Nephron progenitor cell (in vitro differentiated cells): ENCODE measurements around the gene ZNF19.

Experiments
- DNase-seq: peaks from one replicate; pipeline ENCODE4 v3.0.0; 2021
- H3K27ac Mint-ChIP-seq: 2 replicates; pipeline ENCODE4 v1.8.0; 2021; ENCODE audit warnings: mild to moderate bottlenecking, moderate library complexity, mixed read lengths
- H3K27me3 Mint-ChIP-seq: 2 replicates; pipeline ENCODE4 v1.8.0; 2021; ENCODE audit warnings: mild to moderate bottlenecking, low read depth, mixed read lengths; ENCODE audit not compliant: poor library complexity
- H3K36me3 Mint-ChIP-seq: 2 replicates; pipeline ENCODE4 v1.8.0; 2021; ENCODE audit warnings: low read depth, mixed read lengths
- H3K4me1 Mint-ChIP-seq: 2 replicates; pipeline ENCODE4 v1.8.0; 2021; ENCODE audit warnings: mixed read lengths
- H3K4me3 Mint-ChIP-seq: 2 replicates; pipeline ENCODE4 v1.8.0; 2021; ENCODE audit warnings: mild to moderate bottlenecking, moderate library complexity, mixed read lengths
- H3K9me3 Mint-ChIP-seq: 2 replicates; pipeline ENCODE4 v1.8.0; 2021; ENCODE audit warnings: mild to moderate bottlenecking, moderate library complexity, mixed read lengths
- TF ChIP-seq, protein P1 (sequence below): fragments of 200-600 bp; sonication (generic); IDR thresholded peaks from 2 replicates; pipeline ENCODE4 v1.5.0; 2021; ENCODE audit warnings: antibody characterized with exemption

The ZNF19 gene

DNA sequence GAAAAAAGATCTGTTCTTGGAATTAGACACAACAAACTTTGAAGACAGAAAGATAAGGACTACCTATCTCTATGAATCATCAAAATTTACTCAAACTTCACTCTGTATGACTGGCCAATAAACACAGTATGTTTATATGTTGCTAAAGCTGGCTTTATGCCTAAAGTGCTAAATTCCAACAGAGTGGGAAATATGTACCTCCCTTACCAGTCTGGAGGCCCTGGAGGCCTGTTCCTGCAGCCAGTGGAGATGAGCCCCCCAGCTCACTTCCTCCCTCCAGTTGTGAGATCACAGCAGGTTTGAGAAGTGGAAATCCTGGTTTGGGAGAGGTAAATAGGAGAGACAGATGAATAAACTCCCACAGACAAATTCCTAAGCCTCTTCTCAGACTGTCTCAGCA lies 36.1 kb downstream of the ZNF19 start:
- H3K4me3 Mint-ChIP-seq: no peak overlapping the region
- H3K4me1 Mint-ChIP-seq: no peaks in the 10 kb centered on the region
- no peak overlapping the region for H3K27ac Mint-ChIP-seq
- H3K9me3 Mint-ChIP-seq: peaks cover 72% of the 10 kb centered on the region
- TF ChIP-seq, protein P1, sequence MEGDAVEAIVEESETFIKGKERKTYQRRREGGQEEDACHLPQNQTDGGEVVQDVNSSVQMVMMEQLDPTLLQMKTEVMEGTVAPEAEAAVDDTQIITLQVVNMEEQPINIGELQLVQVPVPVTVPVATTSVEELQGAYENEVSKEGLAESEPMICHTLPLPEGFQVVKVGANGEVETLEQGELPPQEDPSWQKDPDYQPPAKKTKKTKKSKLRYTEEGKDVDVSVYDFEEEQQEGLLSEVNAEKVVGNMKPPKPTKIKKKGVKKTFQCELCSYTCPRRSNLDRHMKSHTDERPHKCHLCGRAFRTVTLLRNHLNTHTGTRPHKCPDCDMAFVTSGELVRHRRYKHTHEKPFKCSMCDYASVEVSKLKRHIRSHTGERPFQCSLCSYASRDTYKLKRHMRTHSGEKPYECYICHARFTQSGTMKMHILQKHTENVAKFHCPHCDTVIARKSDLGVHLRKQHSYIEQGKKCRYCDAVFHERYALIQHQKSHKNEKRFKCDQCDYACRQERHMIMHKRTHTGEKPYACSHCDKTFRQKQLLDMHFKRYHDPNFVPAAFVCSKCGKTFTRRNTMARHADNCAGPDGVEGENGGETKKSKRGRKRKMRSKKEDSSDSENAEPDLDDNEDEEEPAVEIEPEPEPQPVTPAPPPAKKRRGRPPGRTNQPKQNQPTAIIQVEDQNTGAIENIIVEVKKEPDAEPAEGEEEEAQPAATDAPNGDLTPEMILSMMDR: no peak
- peaks cover 8% of the 10 kb centered on the region for H3K27me3 Mint-ChIP-seq
- H3K36me3 Mint-ChIP-seq: peaks cover 91% of the 10 kb centered on the region
- DNase-seq: no peak

DNA sequence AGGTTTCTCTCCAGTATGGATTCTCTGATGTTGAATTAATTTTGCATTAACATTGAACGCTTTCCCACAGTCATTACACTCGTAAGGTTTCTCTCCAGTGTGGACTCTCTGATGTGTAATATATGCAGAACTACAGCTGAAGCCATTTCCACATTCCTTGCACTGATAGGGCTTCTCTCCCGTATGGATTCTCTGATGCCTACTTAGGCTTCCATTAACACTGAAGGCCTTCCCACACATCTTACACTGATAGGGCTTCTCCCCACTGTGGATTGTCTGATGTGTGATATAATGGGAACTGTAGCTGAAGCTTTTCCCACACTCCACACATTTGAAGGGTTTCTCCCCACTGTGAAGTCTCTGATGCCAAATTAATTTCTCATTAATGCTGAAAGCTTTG lies 40.1 kb downstream of the ZNF19 start:
- no peak for DNase-seq
- TF ChIP-seq, protein P1: no peak
- peaks cover 83% of the 10 kb centered on the region for H3K36me3 Mint-ChIP-seq
- H3K27me3 Mint-ChIP-seq: peaks cover 8% of the 10 kb centered on the region
- no peak overlapping the region for H3K27ac Mint-ChIP-seq
- H3K4me3 Mint-ChIP-seq: no peak overlapping the region
- H3K9me3 Mint-ChIP-seq: peaks cover 97% of the 10 kb centered on the region
- H3K4me1 Mint-ChIP-seq: no peaks in the 10 kb centered on the region

GRCh38 chr16:71448274-71448866 lies 40.8 kb downstream of the ZNF19 start:
- Mint-ChIP-seq H3K27me3 (peaks cover 8% of the 10 kb centered on the region), H3K27ac (no peak overlapping the region), H3K4me1 (no peaks in the 10 kb centered on the region), H3K9me3 (peaks cover 98% of the 10 kb centered on the region), H3K36me3 (peaks cover 80% of the 10 kb centered on the region), H3K4me3 (no peak overlapping the region)
- no peak for DNase-seq
- TF ChIP-seq, protein P1: no peak

GRCh38 chr16:71443714-71444113 lies 45.4 kb downstream of the ZNF19 start:
- Mint-ChIP-seq H3K27me3 (peaks cover 13% of the 10 kb centered on the region), H3K4me1 (peaks cover 6% of the 10 kb centered on the region), H3K4me3 (no peak overlapping the region), H3K36me3 (peaks cover 34% of the 10 kb centered on the region), H3K27ac (no peak overlapping the region), H3K9me3 (peaks cover 55% of the 10 kb centered on the region)
- DNase-seq: no peak
- TF ChIP-seq, protein P1: no peak

DNA sequence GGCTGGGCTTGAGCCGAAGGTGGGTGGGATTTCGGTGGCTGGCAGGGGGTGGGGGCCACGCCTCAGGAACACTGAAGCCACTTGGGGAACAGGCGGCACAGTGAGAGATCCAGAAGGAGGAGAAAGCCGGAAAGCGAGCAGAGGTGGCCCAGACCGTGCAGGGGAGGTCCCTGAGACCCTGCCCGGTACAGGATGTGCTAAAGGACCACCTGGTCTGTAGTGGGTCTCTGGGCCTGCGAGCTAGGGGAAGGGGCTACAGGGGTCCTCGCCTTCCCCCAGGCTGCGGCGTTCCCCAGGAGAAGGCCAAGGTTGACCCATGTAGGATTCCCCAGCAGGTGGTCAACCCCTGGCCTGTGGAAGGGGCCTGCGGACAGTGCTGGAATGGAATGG lies 47.1 kb downstream of the ZNF19 start, which contains the start of gene TLE7:
Gene TLE7 (minus strand): TSS at position 4 of the 390 bp plus-strand sequence. CDS start 8,730 bp downstream, outside the sequence.
- no peak within 1 kb of the TSS for H3K4me3 Mint-ChIP-seq
- H3K27ac Mint-ChIP-seq: no peak within 1 kb of the TSS

More for the DNA sequence above, 47.1 kb downstream of the ZNF19 start, which contains the start of gene TLE7:
- Mint-ChIP-seq H3K36me3 (peaks cover 17% of the 10 kb centered on the region), H3K9me3 (peaks cover 38% of the 10 kb centered on the region), H3K27me3 (peaks cover 16% of the 10 kb centered on the region), H3K4me1 (peaks cover 6% of the 10 kb centered on the region)
- TF ChIP-seq, protein P1: no peak
- DNase-seq: no peak
